HG02943 (cell line): ENCODE data around the gene MYO1B.

ENCODE experiments used
- ATAC-seq: cut with Tn5 transposase; IDR thresholded peaks from one replicate; pipeline ENCODE4 v1.9.1; 2021; ENCODE audit warnings: mild to moderate bottlenecking, low read depth, moderate library complexity; ENCODE audit not compliant: unreplicated experiment

MYO1B gene

DNA sequence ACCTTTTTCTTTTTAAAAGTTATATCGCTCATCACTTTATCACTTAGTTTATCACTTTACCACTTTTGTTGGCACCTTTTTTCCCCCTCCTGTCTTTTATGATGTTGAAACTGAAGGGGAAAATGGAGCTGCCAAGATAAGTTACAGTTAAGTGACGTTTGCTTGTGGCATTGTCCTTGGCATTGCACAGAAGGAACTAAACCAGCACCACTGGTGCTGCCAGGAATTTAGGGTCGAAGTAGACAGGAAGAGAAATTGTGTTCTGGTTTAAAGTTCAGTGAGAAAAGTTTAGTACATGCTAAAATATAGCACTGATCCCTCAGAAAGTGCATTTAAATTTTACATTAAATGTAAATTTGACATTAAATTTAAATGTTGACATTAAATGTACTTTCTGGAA lies 49.9 kb downstream of the MYO1B start:
- no peak for ATAC-seq

DNA sequence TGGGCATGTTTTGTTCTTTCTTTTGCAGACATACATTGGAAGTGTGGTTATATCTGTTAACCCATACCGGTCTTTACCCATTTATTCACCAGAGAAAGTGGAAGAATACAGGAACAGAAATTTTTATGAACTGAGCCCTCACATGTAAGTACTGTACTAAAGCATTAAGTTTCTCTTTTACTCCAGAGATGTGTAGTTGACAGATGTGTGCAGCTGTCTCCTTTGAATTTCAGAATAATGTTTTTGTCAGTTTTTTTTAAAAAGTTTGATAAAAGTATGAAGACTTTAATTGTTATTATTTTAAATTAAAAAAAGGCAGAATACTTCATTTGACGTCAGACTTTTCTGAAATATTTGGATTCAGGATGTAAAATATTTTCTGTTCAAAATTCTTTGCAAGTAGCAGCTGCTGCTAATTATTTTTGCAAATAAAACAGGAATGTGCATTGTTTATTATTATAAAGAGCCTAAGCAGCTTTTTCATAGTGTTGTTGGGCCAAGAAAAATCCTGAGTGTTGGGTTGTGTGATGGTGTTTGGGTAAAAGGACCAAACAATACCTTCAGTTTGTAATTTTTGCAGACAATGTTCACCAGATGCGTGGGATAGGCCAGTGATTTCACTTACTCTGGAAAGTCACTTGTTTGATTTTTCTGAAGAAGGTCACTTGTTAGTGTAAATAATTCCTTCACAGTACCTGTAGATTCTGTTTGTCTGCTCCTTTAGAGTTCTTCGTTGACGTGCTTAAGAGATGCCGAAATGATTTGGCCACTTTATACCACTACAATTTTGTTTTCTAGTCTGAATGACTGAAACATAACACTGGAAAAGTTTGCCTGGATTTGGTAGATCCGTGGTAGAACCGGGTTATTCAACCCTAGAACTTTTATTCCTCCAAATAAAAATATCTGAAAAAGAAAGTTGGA lies 51.1 kb downstream of the MYO1B start:
- no peak for ATAC-seq

DNA sequence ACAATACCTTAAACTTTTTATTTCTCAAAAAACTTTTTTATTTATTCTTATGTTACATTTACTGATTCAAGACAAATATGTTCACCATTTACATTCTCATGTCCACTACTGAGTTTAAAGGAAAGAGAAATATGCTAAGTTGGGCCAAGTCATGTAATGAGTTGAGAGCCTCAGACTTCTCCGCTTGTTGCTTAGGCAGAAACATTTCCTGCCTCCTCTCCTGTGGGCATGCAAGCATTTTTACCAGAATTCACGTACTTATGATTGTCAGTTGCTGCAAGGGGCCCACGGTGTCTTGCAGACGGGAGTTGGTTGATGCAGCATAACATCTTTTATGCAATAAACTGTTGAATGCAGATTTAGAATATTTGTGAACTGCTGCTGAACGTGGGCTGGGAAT lies 51.8 kb downstream of the MYO1B start:
- ATAC-seq, result no peak

- no peak for ATAC-seq
Observed at GRCh38 chr2:191298306-191298705, 53.1 kb downstream of the MYO1B start.

DNA sequence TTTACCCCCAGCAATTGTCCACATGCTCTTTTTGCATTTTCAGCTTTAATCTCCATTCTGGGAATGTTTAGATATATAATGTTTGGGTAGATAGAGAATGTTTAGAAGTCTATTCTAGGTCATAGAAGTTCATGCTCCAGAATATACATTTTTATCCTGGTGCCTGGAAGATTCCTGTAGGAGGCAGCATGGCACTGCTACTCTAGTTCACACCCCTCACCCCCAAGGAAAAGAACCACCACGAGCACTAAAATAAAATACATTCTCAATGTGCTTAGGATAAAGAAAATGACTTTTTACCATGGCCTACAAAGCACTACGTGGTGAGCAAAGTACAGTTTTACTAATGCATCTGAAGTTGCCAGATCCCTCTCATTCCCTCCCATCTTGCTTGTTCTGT lies 53.8 kb downstream of the MYO1B start:
- no peak for ATAC-seq

DNA sequence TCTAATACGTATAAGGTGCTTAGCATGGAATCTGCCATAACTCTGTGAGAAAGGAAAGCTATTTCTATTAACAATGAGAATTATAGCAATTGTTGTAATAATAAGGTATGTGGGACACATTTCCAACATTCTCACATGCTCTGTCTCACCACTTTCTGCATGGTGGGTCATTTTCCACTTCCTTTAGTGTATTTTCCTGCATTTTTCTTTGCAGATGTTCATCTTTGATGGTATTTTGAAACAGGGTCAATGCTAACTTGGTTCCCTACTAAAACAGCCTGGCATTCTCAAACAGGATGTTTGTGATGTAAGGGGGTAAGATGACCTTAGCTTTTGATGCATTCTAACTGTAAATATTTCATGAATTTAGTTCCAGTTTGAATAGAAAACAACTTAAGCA lies 54.7 kb downstream of the MYO1B start:
- no peak for ATAC-seq

DNA sequence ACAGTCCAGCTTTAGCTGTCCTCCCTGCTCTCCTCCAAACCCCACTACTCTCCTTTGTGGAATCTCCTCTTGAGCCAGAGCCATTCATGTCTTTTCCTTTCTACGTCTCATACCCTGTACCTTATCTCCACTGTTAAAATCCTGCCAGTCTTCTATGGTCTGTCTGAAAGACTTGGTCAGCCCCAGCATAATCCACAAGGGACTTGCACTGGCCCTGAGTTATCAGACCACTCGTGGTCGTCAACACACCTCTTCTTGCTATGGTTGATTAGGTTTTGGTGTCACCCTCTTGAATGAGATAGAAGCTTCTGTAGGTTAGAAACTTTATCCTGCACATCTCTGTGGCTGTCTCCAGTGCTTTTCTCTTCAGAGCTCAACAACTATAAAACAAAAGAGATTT lies 56.8 kb downstream of the MYO1B start:
- ATAC-seq, result no peak

GRCh38 chr2:191302459-191303139 lies 57.4 kb downstream of the MYO1B start:
- no peak for ATAC-seq

DNA sequence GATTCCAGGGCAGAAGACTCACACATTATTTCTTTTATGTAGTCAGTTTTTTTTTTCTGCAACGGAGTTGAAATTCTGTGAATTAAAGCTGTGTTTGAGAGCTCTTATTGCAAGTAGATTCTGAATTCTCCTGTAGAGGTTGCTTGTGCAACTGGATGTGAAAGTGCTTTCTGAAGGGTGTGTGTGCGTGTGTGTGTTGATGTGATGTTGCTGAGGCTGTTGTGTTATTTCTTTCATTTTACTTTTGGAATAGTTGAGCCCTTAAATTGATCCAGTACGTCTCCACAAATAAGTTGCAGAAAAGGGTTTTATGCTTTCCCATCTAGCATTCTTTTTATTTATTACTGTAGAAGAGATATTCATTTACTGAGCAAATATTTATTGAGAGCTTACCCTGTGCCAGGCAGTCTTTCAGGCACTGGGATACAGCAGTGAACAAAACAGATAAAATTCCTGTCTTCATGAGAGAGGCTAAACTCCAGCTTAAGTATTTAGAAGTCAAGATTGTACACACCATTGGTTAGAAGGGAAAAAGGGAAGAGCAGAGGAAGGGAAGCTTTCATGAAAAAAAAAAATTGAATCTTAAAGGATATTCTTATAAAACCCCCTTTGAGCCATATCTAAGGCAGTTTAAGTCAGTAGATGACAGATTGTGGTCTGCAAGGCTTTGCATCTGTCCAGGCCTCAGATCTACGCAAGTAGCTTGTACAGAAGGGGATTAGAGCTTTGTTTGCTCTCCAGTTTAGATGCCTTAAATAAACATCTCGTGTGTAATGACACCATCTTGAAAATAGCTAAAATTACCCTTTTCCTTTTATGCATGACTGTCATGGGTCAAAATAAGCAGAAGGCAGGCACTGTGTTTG lies 58.2 kb downstream of the MYO1B start:
- ATAC-seq, result no peak

DNA sequence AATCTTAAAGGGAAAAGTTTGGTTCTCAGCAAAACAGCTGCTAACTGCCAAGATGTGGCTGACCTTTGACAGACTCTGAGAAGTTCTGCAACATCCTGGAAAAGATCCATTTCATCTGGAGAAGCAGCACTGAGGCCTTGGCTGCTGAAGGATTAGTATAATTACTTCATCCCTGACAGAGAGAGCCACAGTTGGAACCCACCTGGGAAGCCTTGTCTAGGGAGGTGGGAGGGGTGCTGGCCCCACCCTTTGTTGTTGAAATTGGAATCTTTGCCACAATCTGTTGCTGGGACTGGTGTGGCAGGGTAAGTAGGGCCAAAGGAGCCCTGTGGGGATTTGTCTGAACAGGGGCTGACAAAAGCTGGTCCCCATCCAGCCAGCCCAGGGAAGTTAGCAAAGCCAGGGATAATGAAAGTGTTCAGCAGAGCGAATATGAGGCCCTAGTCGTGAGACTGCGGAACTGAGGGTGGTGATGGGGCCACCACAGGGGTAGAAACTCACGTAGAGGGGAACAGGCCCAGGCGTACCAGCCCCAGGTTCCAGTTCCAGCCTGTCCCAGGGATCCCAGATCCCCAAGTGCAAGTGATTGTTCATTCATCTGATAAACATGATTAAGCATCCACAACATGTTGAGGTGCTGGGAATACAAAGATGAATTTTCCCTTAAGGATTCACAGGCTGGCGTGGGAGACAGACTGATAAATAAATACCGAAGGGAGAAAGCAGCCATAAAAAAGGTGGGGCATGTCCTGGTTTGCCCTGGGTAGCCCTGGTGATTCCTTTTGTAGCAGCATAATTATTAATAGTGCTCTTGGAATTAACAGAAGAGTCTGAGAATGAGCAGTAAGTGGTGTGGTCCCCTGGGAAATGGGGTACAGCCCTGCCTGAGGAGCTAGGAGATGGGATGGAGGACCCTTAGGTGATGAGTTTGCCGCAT lies 60.0 kb downstream of the MYO1B start:
- no peak for ATAC-seq

- ATAC-seq, result no peak
Observed at GRCh38 chr2:191308026-191308425, 62.8 kb downstream of the MYO1B start.

DNA sequence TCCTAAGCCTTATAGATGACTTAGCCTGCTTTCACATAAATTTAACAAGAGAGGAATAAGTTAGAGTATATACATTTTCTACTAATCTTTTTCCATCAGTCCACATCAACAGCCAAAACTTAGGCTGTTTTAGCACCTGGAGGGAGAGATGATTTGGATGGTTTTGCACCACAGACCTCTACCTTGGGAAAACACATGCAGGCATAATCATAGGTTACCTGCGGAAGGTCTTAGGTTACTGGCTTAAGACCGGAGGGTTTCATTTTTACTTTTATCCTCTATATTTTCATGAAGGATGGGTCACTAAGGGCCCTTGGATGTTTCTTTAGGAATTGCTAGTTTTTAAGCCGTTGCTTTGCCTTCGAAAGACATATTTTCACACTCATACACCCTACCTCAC lies 66.0 kb downstream of the MYO1B start:
- no peak for ATAC-seq

DNA sequence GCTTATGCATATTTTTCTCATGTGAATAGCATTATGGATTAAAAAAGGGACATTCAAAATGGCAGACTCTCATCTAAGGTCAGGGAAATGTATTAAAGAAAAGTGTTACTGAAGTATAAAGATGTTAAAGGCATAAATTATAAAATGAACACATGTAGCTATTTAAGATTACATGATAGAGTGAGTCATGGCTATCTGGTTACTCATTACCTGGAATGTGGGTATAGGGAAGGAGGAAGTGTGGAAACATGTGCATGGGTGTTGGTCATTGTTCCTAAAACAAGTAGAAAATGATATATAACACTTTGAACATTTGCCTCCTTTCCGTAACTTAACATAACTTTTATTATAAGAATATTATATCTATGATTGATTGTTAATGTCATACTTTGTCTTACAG lies 66.4 kb downstream of the MYO1B start:
- no peak for ATAC-seq

DNA sequence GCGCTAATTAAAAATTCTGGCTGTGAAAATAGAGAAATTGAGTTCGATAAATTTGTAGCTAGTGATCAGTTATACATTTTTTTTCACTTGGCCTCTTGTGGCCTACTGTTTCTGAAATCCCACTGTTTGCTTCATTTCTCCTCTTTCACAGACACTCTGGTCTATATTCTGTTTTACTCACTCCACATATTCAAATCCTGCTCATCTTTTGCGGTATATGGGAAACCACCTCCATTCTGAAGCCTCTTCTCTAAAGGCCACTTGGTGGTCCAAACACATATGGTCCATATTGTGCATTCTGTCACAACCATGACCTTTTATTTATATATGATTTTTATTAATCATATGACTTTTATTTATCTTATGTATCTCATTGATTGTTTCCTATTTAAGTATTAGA lies 67.0 kb downstream of the MYO1B start:
- no peak for ATAC-seq

GRCh38 chr2:191312662-191313061 lies 67.5 kb downstream of the MYO1B start:
- no peak for ATAC-seq

GRCh38 chr2:191314697-191315364 lies 69.6 kb downstream of the MYO1B start:
- no peak for ATAC-seq

- no peak for ATAC-seq
Observed at GRCh38 chr2:191315365-191315752, 70.2 kb downstream of the MYO1B start.

DNA sequence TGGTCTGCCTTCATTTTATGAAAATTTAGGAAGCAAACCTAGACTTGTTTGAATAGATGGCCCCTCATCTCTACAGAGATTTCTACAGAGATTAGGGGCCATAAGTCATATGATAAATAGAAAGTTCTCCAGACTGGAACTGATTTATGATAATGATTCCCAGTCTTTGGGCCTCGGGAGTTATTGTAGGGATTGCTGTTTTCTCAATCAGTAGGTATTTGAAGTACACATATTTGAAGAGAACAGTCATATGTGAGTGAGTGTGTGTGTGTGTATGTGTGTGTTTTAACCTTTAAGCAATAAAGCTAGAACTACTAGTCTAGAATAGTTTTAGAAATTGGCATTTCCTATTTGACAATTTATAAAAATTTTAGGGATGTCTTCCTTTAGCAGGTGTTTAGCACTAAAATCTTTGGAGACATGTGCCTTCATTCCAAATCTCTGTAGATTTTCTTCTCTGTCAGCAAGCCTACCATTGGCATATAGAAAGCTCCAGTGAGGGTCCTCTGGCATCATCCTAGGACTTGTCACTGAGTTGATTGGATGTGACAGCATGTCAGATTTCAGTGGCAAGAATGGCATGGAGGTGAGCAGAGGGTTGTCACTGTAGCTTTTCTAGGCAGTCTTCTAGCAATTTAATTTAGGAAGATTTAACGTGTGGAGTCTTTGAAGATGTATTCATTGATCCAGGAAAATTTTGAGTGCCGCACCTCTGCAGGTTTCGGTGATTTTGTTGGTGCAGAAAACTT lies 71.2 kb downstream of the MYO1B start:
- ATAC-seq, result no peak
